ENCODE measurements around the gene FAM161B. TPM values are rescaled to one million over a fixed set of nuclear protein-coding genes. Genes with fewer than 3 reads are reported as not detected.
"Not testable (repeated sequence)": the region's sequence is repeated elsewhere in the genome, so short reads cannot be mapped to it uniquely, and the experiment has no call there.

Gene FAM161B
- total RNA-seq, 1 donor from 2014 or later, result 4.7 TPM

DNA sequence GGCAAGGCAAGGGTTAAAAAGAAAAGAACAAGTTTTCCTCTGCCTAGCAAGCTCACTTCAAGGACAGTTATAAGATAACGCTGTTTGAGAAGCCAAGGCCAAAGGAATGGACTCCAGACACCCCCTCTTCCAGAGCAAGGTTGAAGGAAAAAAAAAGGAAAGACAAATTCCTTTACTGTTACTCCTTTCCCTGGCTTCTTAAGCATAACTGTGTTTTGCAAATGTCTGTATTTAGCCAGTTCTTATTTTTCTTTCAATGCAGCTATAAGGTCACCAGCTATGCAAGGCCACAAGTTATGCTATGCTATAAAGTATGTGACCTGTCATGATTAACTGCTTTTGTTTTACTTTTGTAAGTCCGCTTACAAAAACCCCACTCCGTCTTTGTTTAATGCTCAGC is 36.6 kb downstream of the FAM161B start:
- no peaks in the 10 kb centered on the region for H3K4me1 ChIP-seq
- no peak for ATAC-seq
- peaks cover 91% of the 10 kb centered on the region for H3K36me3 ChIP-seq
- no peaks in the 10 kb centered on the region for H3K27me3 ChIP-seq (ENCODE audit: low read depth)
- no peak overlapping the region for H3K27ac ChIP-seq
- H3K9me3 ChIP-seq, result no peaks in the 10 kb centered on the region
- TF ChIP-seq, protein P1, sequence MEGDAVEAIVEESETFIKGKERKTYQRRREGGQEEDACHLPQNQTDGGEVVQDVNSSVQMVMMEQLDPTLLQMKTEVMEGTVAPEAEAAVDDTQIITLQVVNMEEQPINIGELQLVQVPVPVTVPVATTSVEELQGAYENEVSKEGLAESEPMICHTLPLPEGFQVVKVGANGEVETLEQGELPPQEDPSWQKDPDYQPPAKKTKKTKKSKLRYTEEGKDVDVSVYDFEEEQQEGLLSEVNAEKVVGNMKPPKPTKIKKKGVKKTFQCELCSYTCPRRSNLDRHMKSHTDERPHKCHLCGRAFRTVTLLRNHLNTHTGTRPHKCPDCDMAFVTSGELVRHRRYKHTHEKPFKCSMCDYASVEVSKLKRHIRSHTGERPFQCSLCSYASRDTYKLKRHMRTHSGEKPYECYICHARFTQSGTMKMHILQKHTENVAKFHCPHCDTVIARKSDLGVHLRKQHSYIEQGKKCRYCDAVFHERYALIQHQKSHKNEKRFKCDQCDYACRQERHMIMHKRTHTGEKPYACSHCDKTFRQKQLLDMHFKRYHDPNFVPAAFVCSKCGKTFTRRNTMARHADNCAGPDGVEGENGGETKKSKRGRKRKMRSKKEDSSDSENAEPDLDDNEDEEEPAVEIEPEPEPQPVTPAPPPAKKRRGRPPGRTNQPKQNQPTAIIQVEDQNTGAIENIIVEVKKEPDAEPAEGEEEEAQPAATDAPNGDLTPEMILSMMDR (IDR thresholded peaks at IDR 0.05), result no peak
- intact Hi-C loops (cut with DNase I), result no loop called here
- no peak overlapping the region for H3K4me3 ChIP-seq
- no peak for DNase-seq

GRCh38 chr14:73909681-73910080 is 40.2 kb downstream of the FAM161B start:
- TF ChIP-seq, protein P1 (IDR thresholded peaks at IDR 0.05), result no peak
- Histone ChIP-seq H3K36me3 (peaks cover 99% of the 10 kb centered on the region), H3K9me3 (no peaks in the 10 kb centered on the region), H3K4me3 (no peak overlapping the region), H3K4me1 (no peaks in the 10 kb centered on the region), H3K27me3 (ENCODE audit: low read depth) (no peaks in the 10 kb centered on the region), H3K27ac (no peak overlapping the region)
- ATAC-seq (no peak), DNase-seq (no peak)
- intact Hi-C loops (cut with DNase I), result no loop called here

DNA sequence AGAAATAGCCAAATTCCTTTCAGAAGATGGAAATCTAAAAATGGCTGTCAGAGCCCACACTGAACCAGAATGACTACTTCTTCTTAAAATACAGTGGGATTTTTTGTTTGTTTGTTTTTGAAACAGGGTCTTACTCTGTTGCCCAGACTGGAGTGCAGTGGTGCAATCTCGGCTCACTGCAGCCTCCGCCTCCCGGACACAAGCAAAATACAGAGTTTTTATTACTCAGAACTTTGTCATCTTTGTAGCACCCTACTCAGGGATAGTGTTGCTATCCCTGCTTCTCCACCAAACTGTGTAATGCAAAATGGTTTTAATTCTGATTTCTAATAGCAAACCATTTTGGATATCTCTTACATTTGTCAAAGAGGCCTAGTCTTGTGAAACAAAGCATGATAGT is 46.9 kb downstream of the FAM161B start:
- ATAC-seq, result no peak
- Histone ChIP-seq H3K9me3 (no peaks in the 10 kb centered on the region), H3K4me1 (no peaks in the 10 kb centered on the region), H3K27me3 (ENCODE audit: low read depth) (no peaks in the 10 kb centered on the region), H3K36me3 (peaks cover 90% of the 10 kb centered on the region), H3K4me3 (no peak overlapping the region), H3K27ac (no peak overlapping the region)
- TF ChIP-seq, protein P1 (IDR thresholded peaks at IDR 0.05), result no peak
- intact Hi-C loops (cut with DNase I), result no loop called here
- no peak for DNase-seq

DNA sequence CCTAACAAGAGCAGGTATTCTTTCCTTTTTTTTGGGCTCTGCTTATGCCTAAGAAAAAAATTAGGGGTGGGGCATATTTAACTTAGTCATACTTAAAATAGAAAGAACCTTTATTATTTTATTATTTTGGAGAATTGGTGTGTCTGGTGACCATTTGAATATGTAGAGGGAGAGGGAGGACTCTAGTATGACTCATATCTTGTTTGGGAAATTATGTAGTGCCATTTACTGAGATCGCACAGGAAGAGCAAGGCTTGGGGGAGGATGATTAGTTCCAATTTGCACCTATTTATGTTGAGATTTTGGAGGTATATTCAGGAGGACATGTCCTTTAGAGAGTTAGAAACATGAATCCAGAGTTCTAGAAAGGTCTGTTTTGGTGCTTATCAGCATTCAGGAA is 53.4 kb downstream of the FAM161B start:
- H3K27ac ChIP-seq, result no peak overlapping the region
- DNase-seq (no peak), ATAC-seq (no peak)
- H3K9me3 ChIP-seq, result no peaks in the 10 kb centered on the region
- intact Hi-C loops (cut with DNase I), result no loop called here
- TF ChIP-seq, protein P1 (IDR thresholded peaks at IDR 0.05), result no peak
- H3K4me1 ChIP-seq, result no peaks in the 10 kb centered on the region
- H3K27me3 ChIP-seq (ENCODE audit: low read depth), result no peaks in the 10 kb centered on the region
- H3K4me3 ChIP-seq, result no peak overlapping the region
- peaks cover 97% of the 10 kb centered on the region for H3K36me3 ChIP-seq

- Histone ChIP-seq H3K27ac (no peak overlapping the region), H3K9me3 (no peaks in the 10 kb centered on the region), H3K4me1 (no peaks in the 10 kb centered on the region), H3K27me3 (ENCODE audit: low read depth) (no peaks in the 10 kb centered on the region), H3K4me3 (no peak overlapping the region), H3K36me3 (peaks cover 94% of the 10 kb centered on the region)
- TF ChIP-seq, protein P1 (IDR thresholded peaks at IDR 0.05), result no peak
- ATAC-seq (no peak), DNase-seq (no peak)
- intact Hi-C loops (cut with DNase I), result no loop called here
Observed at GRCh38 chr14:73895939-73896338, 54.0 kb downstream of the FAM161B start.

- H3K4me3 ChIP-seq; H3K4me1 ChIP-seq; H3K27me3 ChIP-seq (ENCODE audit: low read depth); H3K9me3 ChIP-seq; intact Hi-C loops (cut with DNase I); H3K27ac ChIP-seq: not testable (repeated sequence)
- ATAC-seq (peak; percentile 78 to 79), DNase-seq (peak; percentile 55)
- peaks cover 77% of the 10 kb centered on the region for H3K36me3 ChIP-seq
Observed at GRCh38 chr14:73894180-73894687, 55.7 kb downstream of the FAM161B start.

Measured in lower lobe of right lung (tissue), 2 donors.